AG08395 (cell line): ENCODE measurements around the gene PHF12.
A peak's percentile ranks its signal among the peaks of the same experiment; 100 is the strongest.
"Not testable (repeated sequence)": the region's sequence is repeated elsewhere in the genome, so short reads cannot be mapped to it uniquely, and the experiment has no call there.

Experiments
- DNase-seq: peaks from one replicate; pipeline ENCODE4 v3.0.0; 2012; ENCODE audit warnings: mixed read lengths, low spot score

Gene PHF12

GRCh38 chr17:28929787-28930186 lies 21.5 kb downstream of the PHF12 start:
- DNase-seq = no peak

DNA sequence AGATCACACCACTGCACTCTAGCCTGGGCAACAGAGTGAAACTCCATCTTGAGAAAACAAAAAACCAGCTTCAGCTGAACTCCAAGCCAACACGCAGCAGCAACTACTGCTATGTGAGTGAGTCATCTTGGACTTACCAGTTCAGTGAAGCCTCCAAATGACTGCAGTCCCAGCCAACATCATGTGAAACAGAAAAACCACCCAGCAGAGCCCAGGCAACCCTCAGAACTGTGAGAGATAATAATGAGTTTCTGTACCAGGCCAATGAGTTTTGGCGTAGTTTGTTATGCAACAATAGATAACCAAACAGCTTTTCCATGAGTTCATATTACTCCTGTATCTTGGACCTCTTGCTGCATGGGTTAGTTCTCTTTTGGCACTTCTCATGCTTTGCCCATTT lies 23.3 kb downstream of the PHF12 start:
- DNase-seq = no peak

- no peak for DNase-seq
Measured at GRCh38 chr17:28926786-28927185, 24.5 kb downstream of the PHF12 start.

DNA sequence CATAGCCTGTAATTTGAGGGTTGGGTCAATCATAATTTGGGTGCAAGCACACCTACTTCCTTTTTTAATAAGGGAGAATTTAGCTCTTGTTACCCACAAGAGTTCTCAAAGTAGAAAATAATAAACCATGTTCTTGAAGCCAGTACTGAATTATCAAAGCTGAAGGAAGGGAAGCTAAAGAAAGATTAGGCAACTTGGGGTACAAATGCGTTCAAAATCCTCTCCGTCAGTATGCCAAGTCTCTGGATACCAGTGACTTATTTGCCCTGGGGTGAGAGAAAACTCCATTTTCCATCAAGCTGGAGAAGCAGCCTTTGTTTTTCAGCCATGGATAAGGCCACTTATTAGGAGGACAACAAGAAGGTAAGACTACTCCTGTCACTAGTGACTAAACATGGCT lies 25.0 kb downstream of the PHF12 start:
- DNase-seq = no peak

- peak; percentile 79 for DNase-seq
Measured at GRCh38 chr17:28925912-28926365, 25.4 kb downstream of the PHF12 start.

GRCh38 chr17:28920201-28920600 lies 31.1 kb downstream of the PHF12 start:
- DNase-seq = no peak

GRCh38 chr17:28918295-28918694 lies 33.0 kb downstream of the PHF12 start:
- DNase-seq = no peak

GRCh38 chr17:28917465-28917864 lies 33.9 kb downstream of the PHF12 start:
- DNase-seq = no peak

GRCh38 chr17:28917029-28917428 lies 34.3 kb downstream of the PHF12 start:
- DNase-seq = no peak

GRCh38 chr17:28916302-28916934 lies 34.9 kb downstream of the PHF12 start:
- DNase-seq = peak; percentile 53

- DNase-seq = no peak
Measured at GRCh38 chr17:28912938-28913333, 38.4 kb downstream of the PHF12 start.

GRCh38 chr17:28912281-28912937 lies 38.9 kb downstream of the PHF12 start:
- DNase-seq = no peak

- DNase-seq = no peak
Measured at GRCh38 chr17:28911411-28912045, 39.8 kb downstream of the PHF12 start.

- DNase-seq = no peak
Measured at GRCh38 chr17:28910534-28910933, 40.8 kb downstream of the PHF12 start.

- DNase-seq = peak; percentile 77
Measured at GRCh38 chr17:28908640-28909167, 42.6 kb downstream of the PHF12 start.

DNA sequence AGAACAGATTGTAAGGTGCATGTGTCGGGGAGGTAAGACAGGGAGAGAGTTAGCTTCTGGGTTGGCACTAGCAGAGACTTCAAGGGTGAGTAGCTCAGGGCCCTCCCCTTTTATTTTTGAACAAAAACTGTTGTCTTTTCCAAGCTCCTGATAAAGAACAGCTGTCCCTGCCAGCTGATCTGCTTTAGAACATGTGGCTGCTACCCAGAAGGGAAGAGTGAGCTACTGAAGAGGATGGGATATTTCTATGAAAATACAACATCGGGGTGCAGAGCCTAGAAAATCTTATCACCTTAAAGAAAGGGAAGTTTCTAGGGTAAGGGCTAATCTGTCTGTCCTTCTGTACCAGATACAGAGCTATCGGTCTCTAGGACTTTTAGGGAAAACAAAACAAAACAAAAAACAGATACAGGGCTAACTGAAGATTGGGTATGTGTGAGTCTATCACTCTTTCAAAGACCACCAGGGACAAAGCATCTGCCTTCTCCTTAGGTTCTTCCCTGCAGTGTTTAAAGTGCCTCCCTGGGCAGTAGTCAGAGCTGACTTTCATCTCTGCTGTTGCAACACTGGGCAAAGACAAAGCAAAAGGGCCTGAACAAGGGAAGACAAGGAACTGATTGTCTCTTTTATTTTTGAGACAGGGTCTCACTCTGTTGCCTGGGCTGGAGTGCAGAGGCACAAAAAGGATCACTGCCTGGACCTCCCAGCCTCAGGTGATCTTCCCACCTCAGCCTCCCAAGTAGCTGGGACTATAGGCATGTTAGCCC lies 43.4 kb downstream of the PHF12 start:
- no peak for DNase-seq

DNA sequence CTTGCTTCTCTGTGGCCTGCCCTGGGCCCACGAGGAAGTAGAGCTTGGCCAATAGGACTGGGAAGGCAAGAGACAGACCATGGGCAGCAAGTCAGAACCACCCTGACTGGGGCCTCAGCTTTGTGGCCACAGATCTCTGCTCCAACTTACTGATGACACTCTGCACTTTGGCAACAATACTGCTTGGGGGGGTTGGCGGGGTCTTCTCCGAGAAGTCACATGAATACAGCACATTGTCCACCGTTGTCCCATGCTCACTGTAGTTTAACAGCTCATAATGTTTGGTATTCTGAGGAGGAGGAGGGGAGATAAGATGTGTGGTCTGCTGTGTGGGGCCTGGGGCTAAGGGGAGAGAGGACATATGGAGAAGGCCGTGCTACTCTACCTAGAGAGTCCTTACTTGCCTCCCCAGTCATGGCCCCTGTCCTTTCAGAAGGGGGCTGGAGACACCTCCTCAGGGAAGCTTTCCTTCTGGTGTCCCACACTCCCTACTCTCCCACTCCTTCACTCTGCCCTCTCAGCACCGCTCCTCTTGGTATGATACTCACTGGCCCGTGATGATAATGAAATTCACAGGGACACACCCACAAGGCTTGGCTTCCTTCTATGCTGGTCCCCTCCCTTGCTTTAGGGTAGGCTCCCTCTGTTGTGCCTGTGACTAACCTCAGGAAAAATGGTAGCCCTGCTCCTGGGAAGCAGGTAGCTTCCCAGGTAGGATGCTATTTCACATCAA lies 44.4 kb downstream of the PHF12 start:
- DNase-seq = no peak

DNA sequence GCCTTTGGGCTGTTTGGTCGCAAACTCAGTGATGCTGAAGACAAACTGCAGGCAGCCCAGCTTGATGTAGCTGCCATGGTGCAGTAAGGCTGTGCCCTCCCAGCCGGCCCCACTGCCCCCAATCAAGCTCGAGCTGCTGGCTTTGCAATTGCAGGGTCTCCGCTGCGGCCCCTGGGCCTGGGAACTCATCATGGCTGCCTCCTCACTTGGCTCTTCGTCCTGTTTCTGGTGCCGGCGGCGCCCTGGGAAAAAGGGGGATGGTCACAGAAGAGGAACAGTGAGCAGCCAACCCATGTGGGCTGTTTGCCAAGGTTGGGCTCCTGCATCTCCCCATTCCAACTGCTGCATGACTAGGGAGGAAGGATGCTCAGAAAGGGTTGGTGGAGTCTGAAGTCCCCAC lies 45.0 kb downstream of the PHF12 start:
- DNase-seq = no peak

- no peak for DNase-seq
Measured at GRCh38 chr17:28904800-28905199, 46.5 kb downstream of the PHF12 start.

DNA sequence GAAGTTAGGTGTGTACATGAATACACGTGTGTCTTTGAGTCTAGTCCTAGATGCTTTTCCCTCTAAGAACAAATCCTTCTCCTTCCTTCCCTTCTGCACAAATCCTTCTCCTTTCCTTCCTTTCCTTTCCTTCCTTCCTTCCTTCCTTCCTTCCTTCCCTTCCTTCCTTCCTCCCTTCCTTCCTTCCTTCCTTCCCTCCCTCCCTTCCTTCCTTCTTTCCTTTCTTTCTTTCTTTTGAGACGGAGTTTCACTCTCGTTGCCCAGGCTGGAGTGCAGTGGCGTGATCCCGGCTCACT lies 47.8 kb downstream of the PHF12 start:
- DNase-seq = not testable (repeated sequence)

- DNase-seq = peak; percentile 89
Measured at GRCh38 chr17:28902819-28903545, 48.3 kb downstream of the PHF12 start, which contains the start of gene DHRS13. TSS of gene DHRS13 (minus strand) at chr17:28903079. CDS start at chr17:28902944, 135 bp downstream.
